ENCODE measurements around the gene PATJ.
A peak's percentile ranks its signal among the peaks of the same experiment; 100 is the strongest.

Gene PATJ

DNA sequence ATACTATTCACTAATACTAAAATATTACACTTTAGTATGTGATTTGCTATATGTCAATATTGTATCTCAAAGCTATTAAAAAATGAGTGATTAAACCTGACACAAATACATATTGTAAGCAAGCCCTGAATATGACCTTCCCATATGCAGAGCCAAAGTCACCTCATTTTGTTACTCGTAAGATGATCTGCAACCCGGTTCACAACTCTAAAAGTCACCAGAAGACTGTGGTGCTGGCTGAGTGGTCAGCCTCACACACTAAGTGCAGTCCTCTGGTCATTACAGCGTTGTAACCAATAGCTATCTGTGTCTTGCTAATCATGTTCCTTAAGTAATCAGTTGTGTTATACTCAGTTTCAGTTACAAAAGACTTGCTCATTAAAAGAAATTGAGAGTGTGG is 254.8 kb downstream of the PATJ start:
- no peak overlapping the region for H3K4me3 ChIP-seq (ENCODE audit: low read length)
- no peaks in the 10 kb centered on the region for H3K27me3 ChIP-seq (ENCODE audit: control insufficient read depth, insufficient read depth, low read length)
- no peaks in the 10 kb centered on the region for H3K36me3 ChIP-seq (ENCODE audit: control insufficient read depth, insufficient read depth, low read length)
- H3K9ac ChIP-seq (ENCODE audit: low read length), result no peak overlapping the region
- no peaks in the 10 kb centered on the region for H3K4me1 ChIP-seq (ENCODE audit: control insufficient read depth, insufficient read depth, low read length)
- H3K27ac ChIP-seq (ENCODE audit: low read depth, low read length), result no peak overlapping the region

DNA sequence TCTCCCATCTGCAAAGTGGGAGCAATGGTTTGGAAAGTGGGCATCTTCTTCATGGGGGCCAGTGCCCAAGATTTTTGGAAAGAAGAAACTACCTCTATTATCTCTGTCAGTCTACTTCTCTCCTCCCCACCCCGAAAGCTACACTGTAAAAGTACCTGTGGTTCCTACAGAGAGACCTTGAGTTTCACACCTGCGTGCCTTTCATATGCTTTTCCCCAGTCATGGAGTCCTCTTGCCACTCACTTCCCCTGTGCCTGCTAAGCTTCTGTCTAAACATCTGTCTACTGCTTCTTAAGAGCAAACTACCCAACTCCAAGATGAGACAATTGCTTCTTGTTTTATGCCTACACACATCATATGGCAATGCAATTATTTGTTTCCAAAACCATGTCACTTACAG is 261.5 kb downstream of the PATJ start:
- Histone ChIP-seq H3K27me3 (ENCODE audit: control insufficient read depth, insufficient read depth, low read length) (no peaks in the 10 kb centered on the region), H3K4me1 (ENCODE audit: control insufficient read depth, insufficient read depth, low read length) (no peaks in the 10 kb centered on the region), H3K4me3 (ENCODE audit: low read length) (no peak overlapping the region), H3K9ac (ENCODE audit: low read length) (no peak overlapping the region), H3K36me3 (ENCODE audit: control insufficient read depth, insufficient read depth, low read length) (no peaks in the 10 kb centered on the region), H3K27ac (ENCODE audit: low read depth, low read length) (no peak overlapping the region)

DNA sequence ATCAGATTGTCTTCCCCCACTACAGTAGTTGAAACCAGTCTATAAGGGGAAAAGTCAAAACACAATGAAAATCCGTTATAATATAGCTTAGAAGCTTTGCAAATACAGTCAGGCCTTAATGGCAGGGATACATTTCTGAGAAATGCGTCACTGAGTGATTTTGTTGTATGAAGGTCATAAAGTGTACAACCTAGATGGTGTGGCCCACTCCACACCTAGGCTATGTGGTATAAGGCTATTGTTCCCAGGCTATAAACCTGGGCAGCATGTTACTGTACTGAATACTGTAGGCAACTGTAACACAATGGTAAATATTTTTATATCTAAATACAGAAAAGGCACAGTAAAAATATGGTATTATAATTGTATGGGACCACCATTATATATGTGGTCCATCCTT is 264.4 kb downstream of the PATJ start:
- H3K4me1 ChIP-seq (ENCODE audit: control insufficient read depth, insufficient read depth, low read length), result no peaks in the 10 kb centered on the region
- no peak overlapping the region for H3K27ac ChIP-seq (ENCODE audit: low read depth, low read length)
- no peaks in the 10 kb centered on the region for H3K27me3 ChIP-seq (ENCODE audit: control insufficient read depth, insufficient read depth, low read length)
- no peaks in the 10 kb centered on the region for H3K36me3 ChIP-seq (ENCODE audit: control insufficient read depth, insufficient read depth, low read length)
- no peak overlapping the region for H3K4me3 ChIP-seq (ENCODE audit: low read length)
- H3K9ac ChIP-seq (ENCODE audit: low read length), result no peak overlapping the region

DNA sequence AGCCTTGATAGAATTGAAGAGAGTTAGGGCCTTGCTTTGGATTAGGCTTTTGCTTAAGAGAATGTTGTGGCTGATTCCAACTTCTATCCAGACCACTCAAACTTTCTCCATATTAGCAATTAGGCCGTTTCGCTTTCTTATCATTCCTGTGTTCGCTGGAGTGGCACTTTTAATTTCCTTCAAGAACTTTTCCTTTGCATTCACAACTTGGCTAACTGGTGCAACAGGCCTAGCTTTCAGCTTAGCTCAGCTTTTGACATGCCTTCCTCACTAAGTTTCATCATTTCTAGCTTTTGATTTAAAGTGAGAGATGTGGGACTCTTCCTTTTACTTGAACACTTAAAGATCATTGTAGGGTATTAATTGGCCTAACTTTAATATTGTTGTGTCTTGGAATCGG is 268.7 kb downstream of the PATJ start:
- Histone ChIP-seq H3K27me3 (ENCODE audit: control insufficient read depth, insufficient read depth, low read length) (no peaks in the 10 kb centered on the region), H3K9ac (ENCODE audit: low read length) (no peak overlapping the region), H3K27ac (ENCODE audit: low read depth, low read length) (no peak overlapping the region), H3K4me3 (ENCODE audit: low read length) (no peak overlapping the region), H3K4me1 (ENCODE audit: control insufficient read depth, insufficient read depth, low read length) (no peaks in the 10 kb centered on the region), H3K36me3 (ENCODE audit: control insufficient read depth, insufficient read depth, low read length) (no peaks in the 10 kb centered on the region)

DNA sequence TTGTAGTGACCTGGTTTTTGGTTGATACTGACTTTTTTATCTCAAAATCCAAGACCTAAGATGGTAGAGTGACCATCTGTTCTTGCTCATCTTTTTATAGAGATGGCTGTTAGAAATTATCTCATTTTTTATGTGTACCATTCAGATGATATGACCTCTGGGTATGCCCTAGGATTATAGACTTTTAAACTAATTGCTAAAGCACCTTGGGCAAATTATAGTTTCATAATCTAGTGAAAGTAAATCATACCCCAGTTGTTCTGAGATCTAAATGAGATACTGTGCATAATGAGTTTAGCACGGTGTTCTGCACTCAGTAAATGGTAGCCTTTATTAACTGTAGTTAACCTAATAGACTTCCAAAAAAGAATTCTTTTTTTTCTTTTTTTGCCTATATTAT is 269.8 kb downstream of the PATJ start:
- H3K27ac ChIP-seq (ENCODE audit: low read depth, low read length), result no peak overlapping the region
- no peaks in the 10 kb centered on the region for H3K27me3 ChIP-seq (ENCODE audit: control insufficient read depth, insufficient read depth, low read length)
- no peak overlapping the region for H3K4me3 ChIP-seq (ENCODE audit: low read length)
- H3K9ac ChIP-seq (ENCODE audit: low read length), result no peak overlapping the region
- no peaks in the 10 kb centered on the region for H3K4me1 ChIP-seq (ENCODE audit: control insufficient read depth, insufficient read depth, low read length)
- H3K36me3 ChIP-seq (ENCODE audit: control insufficient read depth, insufficient read depth, low read length), result no peaks in the 10 kb centered on the region

DNA sequence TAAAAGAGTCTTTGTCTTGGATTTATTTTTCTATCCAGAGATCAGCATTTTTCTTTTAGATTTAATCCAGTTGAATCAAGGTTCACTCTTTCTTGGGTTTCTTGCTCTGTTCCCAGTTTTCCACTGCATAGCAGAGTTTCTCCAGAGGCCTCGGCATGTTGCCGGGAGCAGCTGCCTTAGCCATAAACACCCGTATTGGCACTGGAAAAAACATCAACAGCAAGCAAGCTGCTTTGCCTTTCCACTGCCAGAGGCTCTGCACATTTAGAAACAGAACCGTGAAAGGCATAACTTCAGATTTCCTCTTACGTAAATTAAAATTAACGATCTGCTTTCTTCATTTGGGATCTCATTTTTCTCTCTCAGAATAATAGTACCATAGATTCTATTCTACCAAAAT is 270.6 kb downstream of the PATJ start:
- H3K4me3 ChIP-seq (ENCODE audit: low read length), result no peak overlapping the region
- H3K27me3 ChIP-seq (ENCODE audit: control insufficient read depth, insufficient read depth, low read length), result no peaks in the 10 kb centered on the region
- H3K4me1 ChIP-seq (ENCODE audit: control insufficient read depth, insufficient read depth, low read length), result no peaks in the 10 kb centered on the region
- no peak overlapping the region for H3K27ac ChIP-seq (ENCODE audit: low read depth, low read length)
- no peaks in the 10 kb centered on the region for H3K36me3 ChIP-seq (ENCODE audit: control insufficient read depth, insufficient read depth, low read length)
- no peak overlapping the region for H3K9ac ChIP-seq (ENCODE audit: low read length)

DNA sequence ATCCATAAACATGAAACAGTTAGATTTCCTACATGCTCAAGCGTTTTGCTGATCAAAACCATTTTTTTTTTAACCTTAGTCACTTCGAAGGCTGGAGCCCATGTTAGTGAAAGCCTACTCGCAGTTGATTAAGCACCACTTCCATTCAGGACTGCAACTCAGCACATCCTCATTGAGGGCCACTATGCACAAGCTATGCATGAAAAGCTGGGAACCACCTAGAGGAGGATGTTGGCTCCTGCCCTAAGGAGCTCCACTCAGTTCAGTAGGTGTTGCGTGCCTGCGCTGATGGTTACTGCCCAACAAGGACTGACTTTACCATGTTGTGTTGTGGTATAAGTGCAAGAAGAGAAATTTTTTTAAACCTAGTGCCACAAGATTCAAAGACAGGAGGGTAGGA is 271.0 kb downstream of the PATJ start:
- Histone ChIP-seq H3K27ac (ENCODE audit: low read depth, low read length) (peak overlapping the region; percentile 8), H3K9ac (ENCODE audit: low read length) (no peak overlapping the region), H3K4me3 (ENCODE audit: low read length) (no peak overlapping the region)

DNA sequence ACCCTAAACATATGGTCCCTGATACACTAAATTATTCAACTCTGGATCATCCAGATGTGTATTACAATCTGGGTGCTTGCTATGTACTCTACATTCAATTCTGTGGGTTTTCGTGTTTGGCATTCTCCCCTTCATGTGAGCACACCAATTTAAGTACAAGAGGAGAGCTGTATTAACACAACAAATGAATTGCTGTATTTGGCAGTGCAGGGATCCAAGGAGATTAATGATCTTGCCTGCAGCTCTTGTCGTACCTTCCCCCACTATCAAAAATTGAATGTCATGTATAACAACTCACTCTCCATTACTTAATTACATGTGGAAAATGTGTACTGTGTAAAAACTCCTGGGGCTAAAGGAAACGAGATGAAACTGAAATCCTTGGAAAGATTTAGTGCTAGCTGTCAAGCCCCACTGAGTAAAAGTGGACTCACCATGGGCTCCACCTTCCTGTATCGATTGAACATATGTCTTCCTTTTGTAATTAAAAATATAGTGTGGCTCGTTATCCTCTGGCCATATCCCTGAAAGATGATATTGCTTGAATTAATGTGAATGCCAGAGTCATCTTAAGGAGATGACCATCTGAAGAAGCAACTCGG is 280.2 kb downstream of the PATJ start:
- Histone ChIP-seq H3K36me3 (ENCODE audit: control insufficient read depth, insufficient read depth, low read length) (no peaks in the 10 kb centered on the region), H3K9ac (ENCODE audit: low read length) (no peak overlapping the region), H3K4me3 (ENCODE audit: low read length) (no peak overlapping the region), H3K27me3 (ENCODE audit: control insufficient read depth, insufficient read depth, low read length) (no peaks in the 10 kb centered on the region), H3K4me1 (ENCODE audit: control insufficient read depth, insufficient read depth, low read length) (no peaks in the 10 kb centered on the region), H3K27ac (ENCODE audit: low read depth, low read length) (no peak overlapping the region)

More for the DNA sequence above, 271.0 kb downstream of the PATJ start:
- Histone ChIP-seq H3K27me3 (ENCODE audit: control insufficient read depth, insufficient read depth, low read length) (no peaks in the 10 kb centered on the region), H3K36me3 (ENCODE audit: control insufficient read depth, insufficient read depth, low read length) (no peaks in the 10 kb centered on the region), H3K4me1 (ENCODE audit: control insufficient read depth, insufficient read depth, low read length) (no peaks in the 10 kb centered on the region)

DNA sequence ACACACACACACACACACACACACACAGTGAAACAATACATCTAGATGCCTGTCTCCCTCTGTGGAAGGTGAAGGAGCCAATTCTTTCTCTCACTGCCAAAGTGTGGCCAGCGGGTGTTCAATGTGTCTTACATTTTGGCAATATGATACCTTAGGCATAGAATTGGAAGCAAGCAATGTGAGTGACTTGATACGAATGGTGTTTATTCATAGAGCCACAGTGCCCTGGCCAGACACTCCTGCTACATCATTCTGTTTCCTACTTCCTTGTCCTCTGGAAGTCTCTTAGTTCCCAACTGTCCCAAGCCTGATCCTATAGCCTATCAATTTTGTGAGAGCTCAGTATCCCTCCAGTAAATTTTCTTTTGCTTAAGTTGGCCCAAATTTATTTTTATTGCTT is 282.4 kb downstream of the PATJ start:
- no peaks in the 10 kb centered on the region for H3K4me1 ChIP-seq (ENCODE audit: control insufficient read depth, insufficient read depth, low read length)
- no peaks in the 10 kb centered on the region for H3K36me3 ChIP-seq (ENCODE audit: control insufficient read depth, insufficient read depth, low read length)

DNA sequence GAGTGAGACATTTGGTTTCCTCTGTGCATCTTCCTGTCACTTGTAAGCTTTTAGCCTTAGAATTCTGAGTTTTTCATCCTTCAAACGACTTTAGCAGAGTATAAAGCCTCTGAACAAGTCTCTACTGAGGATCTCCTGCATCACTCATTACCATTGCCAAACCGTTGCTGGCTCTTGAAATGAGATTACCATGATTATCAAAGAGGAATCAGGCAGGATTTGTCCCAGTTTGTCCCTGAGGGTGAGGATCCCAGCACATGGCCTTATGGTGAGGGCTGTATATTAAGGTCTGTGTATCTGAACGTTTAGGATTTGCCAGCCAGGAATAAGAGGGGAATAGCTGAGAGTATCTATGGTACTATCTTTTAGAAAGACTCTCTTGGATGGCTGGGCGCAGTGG is 282.9 kb downstream of the PATJ start:
- Histone ChIP-seq H3K36me3 (ENCODE audit: control insufficient read depth, insufficient read depth, low read length) (no peaks in the 10 kb centered on the region), H3K27ac (ENCODE audit: low read depth, low read length) (no peak overlapping the region), H3K27me3 (ENCODE audit: control insufficient read depth, insufficient read depth, low read length) (no peaks in the 10 kb centered on the region), H3K9ac (ENCODE audit: low read length) (no peak overlapping the region), H3K4me1 (ENCODE audit: control insufficient read depth, insufficient read depth, low read length) (no peaks in the 10 kb centered on the region), H3K4me3 (ENCODE audit: low read length) (no peak overlapping the region)

More for the DNA sequence above, 282.4 kb downstream of the PATJ start:
- Histone ChIP-seq H3K27ac (ENCODE audit: low read depth, low read length) (no peak overlapping the region), H3K27me3 (ENCODE audit: control insufficient read depth, insufficient read depth, low read length) (no peaks in the 10 kb centered on the region), H3K9ac (ENCODE audit: low read length) (no peak overlapping the region), H3K4me3 (ENCODE audit: low read length) (no peak overlapping the region)

DNA sequence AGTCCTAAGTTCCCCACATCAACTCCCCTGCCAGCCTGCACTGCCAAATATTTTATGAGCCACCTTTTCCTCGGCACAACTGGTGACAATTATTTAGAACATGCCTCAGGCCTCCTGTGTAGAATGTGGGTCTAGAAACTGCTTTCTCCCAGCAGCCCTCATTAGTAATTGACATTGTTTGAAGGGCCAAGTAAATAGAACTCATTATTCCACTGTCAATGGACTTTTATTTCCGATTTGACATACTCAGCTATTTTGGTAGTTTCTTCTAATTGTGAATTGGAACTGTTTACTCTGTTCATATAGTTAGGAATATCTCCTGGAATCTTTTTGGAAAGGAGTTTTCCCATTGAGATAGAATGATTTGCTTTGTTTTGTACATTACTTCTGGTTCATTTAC is 283.6 kb downstream of the PATJ start:
- H3K9ac ChIP-seq (ENCODE audit: low read length), result no peak overlapping the region
- H3K4me3 ChIP-seq (ENCODE audit: low read length), result no peak overlapping the region
- no peaks in the 10 kb centered on the region for H3K27me3 ChIP-seq (ENCODE audit: control insufficient read depth, insufficient read depth, low read length)
- no peaks in the 10 kb centered on the region for H3K36me3 ChIP-seq (ENCODE audit: control insufficient read depth, insufficient read depth, low read length)
- no peaks in the 10 kb centered on the region for H3K4me1 ChIP-seq (ENCODE audit: control insufficient read depth, insufficient read depth, low read length)
- H3K27ac ChIP-seq (ENCODE audit: low read depth, low read length), result no peak overlapping the region

DNA sequence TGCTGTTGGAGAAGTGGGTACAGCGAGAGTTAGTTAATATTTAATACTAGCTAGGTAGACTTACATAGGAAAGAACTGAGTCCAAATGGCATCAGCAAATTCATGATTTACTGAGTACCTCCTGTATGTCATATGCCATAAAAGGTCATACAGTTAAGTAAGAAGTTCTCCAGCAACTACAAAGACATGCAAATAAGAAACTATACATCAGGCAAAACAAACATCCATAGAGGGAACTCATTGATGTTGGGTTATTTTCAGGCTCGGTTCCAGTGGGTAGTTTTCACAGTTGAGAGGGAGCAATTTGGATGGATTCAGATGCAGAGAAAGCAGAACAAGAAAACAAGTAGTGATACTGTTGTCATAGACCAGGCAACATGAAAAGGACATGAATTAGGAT is 287.4 kb downstream of the PATJ start:
- Histone ChIP-seq H3K36me3 (ENCODE audit: control insufficient read depth, insufficient read depth, low read length) (no peaks in the 10 kb centered on the region), H3K27me3 (ENCODE audit: control insufficient read depth, insufficient read depth, low read length) (no peaks in the 10 kb centered on the region), H3K9ac (ENCODE audit: low read length) (no peak overlapping the region), H3K4me1 (ENCODE audit: control insufficient read depth, insufficient read depth, low read length) (no peaks in the 10 kb centered on the region), H3K27ac (ENCODE audit: low read depth, low read length) (no peak overlapping the region), H3K4me3 (ENCODE audit: low read length) (no peak overlapping the region)

DNA sequence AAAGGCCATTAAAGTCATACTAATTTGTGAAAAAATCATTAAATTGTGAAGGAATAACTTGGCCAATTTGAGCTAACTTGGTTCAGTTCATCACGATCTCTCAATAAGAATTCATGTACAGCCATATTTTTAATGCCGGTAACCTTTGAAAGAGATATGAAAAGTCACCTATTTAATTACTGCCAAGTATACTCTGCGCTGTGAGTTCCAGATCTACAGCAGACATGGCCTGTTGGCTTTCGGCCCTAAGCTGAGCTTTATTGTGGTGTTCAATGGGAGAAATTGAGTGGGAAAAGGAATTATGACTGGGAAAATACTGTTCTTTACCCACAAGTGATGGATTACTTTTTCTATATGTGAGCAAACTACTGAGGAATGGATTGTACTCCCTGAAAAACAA is 292.5 kb downstream of the PATJ start:
- Histone ChIP-seq H3K27ac (ENCODE audit: low read depth, low read length) (no peak overlapping the region), H3K4me3 (ENCODE audit: low read length) (no peak overlapping the region), H3K4me1 (ENCODE audit: control insufficient read depth, insufficient read depth, low read length) (no peaks in the 10 kb centered on the region), H3K36me3 (ENCODE audit: control insufficient read depth, insufficient read depth, low read length) (no peaks in the 10 kb centered on the region), H3K9ac (ENCODE audit: low read length) (no peak overlapping the region), H3K27me3 (ENCODE audit: control insufficient read depth, insufficient read depth, low read length) (no peaks in the 10 kb centered on the region)

Measured in rectal smooth muscle tissue (tissue), 1 donor.